GM06990 (cell line): Measurements from ENCODE around the gene PEPD.

ENCODE experiments used
- DNase-seq: peaks from one replicate; pipeline ENCODE4 v3.0.0-alpha.2; 2011; ENCODE audit not compliant: insufficient read length; ENCODE audit errors: extremely low read depth
- H3K27me3 ChIP-seq: replicated peaks from 2 replicates; pipeline ENCODE4 v1.6.0; 2011; ENCODE audit warnings: low read length; ENCODE audit not compliant: control insufficient read depth, insufficient read depth
- H3K36me3 ChIP-seq: 2 replicates; pipeline ENCODE4 v1.5.1; 2011; ENCODE audit warnings: low read length; ENCODE audit not compliant: control insufficient read depth, insufficient read depth
- H3K4me3 ChIP-seq: replicated peaks from 2 replicates; pipeline ENCODE4 v1.5.1; 2011; ENCODE audit warnings: low read depth, mild to moderate bottlenecking, control low read depth, low read length
- CTCF ChIP-seq: IDR thresholded peaks from 2 replicates; pipeline ENCODE4 v1.5.1; 2011; ENCODE audit warnings: low read length, control low read depth, mild to moderate bottlenecking, inconsistent platforms; ENCODE audit not compliant: insufficient read depth, poor library complexity, severe bottlenecking

Gene PEPD

DNA sequence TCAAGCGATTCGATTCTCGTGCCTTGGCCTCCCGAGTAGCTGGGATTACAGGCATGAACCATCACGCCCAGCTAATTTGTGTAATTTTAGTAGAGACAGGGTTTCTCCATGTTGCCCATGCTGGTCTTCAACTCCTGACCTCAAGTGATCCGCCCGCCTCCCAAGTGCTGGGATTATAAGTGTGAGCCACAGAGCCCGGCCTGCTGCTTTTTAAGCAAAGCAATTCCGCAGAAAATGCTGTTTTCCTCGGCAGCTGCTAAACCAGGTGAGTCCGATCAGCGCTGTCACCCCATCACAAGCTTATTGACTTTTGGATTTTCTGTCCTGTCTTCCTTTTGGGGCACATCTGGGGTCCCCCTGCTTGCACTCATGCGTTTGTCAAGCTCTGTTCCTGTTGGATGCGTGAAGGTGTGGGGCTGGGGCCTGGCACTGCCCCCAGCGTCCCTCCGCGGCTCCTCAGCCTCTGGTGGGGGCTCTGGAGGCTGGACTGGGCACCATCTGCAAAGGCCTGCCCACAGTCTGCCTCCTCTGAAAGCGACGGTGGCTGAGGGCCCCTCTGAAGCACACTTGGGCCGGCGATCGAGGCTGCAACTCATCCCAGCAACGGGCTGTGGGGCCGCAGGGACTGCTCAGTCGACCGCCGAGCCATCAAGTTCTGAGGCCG is 122.4 kb downstream of the PEPD start:
- no peaks in the 10 kb centered on the region for H3K27me3 ChIP-seq
- H3K36me3 ChIP-seq: no peaks in the 10 kb centered on the region
- no peak for TF ChIP-seq CTCF
- DNase-seq: no peak
- H3K4me3 ChIP-seq: no peak overlapping the region

GRCh38 chr19:33398361-33399060 is 123.1 kb downstream of the PEPD start:
- TF ChIP-seq CTCF: no peak
- Histone ChIP-seq H3K27me3 (no peaks in the 10 kb centered on the region), H3K4me3 (no peak overlapping the region), H3K36me3 (no peaks in the 10 kb centered on the region)
- no peak for DNase-seq

- Histone ChIP-seq H3K4me3 (no peak overlapping the region), H3K27me3 (no peaks in the 10 kb centered on the region), H3K36me3 (no peaks in the 10 kb centered on the region)
- TF ChIP-seq CTCF: no peak
- DNase-seq: no peak
Observed at GRCh38 chr19:33397536-33398360, 123.8 kb downstream of the PEPD start.

GRCh38 chr19:33396701-33397535 is 124.7 kb downstream of the PEPD start:
- Histone ChIP-seq H3K4me3 (no peak overlapping the region), H3K27me3 (no peaks in the 10 kb centered on the region), H3K36me3 (no peaks in the 10 kb centered on the region)
- no peak for DNase-seq
- no peak for TF ChIP-seq CTCF
